ENCODE results near the gene CHD5. TPM values are rescaled to one million over a fixed set of nuclear protein-coding genes. Genes with fewer than 3 reads are reported as not detected.

The CHD5 gene
- total RNA-seq, 6 experiments from 2014 or later: not detected

DNA sequence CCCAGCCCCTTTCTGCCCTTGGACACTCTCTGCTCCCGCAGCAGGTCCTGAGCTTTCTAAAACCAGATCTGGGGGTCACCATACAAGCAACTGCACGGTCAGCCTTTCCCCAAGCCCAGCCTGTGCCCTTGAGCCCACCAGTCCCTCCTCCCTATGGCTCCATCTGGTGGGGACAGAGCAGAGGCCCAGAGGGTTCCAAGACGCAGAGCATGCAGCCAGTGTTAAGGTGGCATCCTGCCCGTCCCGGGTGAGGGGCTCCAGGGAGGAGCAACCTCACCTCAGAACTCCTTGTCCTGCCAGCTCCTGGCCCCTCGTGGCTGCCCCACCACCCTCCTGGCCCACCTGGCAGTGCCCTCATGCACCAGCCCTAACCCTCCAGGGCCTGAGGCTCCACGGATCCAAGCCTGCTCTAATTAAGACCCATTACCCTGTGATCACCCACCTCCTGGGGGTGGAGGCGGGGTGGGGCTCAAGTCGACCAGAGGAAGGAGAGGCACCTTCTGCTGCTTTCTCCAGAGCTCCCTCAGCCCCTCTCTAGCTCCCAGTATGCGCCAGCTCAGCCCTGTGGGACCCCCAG lies 8.5 kb downstream of the CHD5 start:
- no peaks in the 10 kb centered on the region for H3K9me3 ChIP-seq
- ATAC-seq (peak in 1 of 4 donors; percentile 16), DNase-seq (no peak)
- intact Hi-C loops (cut with DNase I): no loop called here
- no peak overlapping the region for H3K4me3 ChIP-seq
- no peak overlapping the region for H3K27ac ChIP-seq
- WGBS (ENCODE audit: insufficient coverage, low coverage, low lambda C conversion rate, missing lambda C conversion rate): 29% methylated on average over 6 of the region's 10 CpGs
- no peaks in the 10 kb centered on the region for H3K36me3 ChIP-seq
- H3K27me3 ChIP-seq: no peaks in the 10 kb centered on the region
- TF ChIP-seq POLR2A (IDR thresholded peaks at IDR 0.05) (no peak), CTCF (IDR thresholded peaks at IDR 0.05) (no peak)
- H3K4me1 ChIP-seq: no peaks in the 10 kb centered on the region

DNA sequence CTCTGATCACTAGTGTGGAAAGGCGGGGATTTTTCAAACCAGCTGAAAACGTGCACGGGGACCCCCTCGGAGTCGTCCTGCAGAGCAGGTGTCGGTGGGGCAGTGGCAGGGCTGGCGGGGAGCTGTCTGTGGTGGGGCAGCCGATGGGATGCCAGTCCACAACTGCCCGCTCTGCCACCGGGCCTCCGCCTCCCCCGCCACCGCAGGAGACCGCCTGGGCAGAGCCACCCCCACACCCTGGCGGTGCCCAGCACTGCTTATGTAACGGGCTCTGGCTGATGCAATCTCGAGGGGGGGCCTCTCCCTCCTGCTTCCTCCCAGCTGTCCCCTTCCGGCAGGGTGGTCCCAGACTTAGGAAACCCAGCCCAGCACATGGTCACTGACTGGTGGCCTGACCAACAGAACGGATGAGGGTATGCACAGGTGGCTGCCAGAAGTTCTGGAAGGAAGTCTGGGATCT lies 9.3 kb downstream of the CHD5 start:
- Histone ChIP-seq H3K27ac (no peak overlapping the region), H3K4me3 (no peak overlapping the region), H3K27me3 (no peaks in the 10 kb centered on the region), H3K9me3 (no peaks in the 10 kb centered on the region), H3K4me1 (no peaks in the 10 kb centered on the region), H3K36me3 (no peaks in the 10 kb centered on the region)
- no peak for DNase-seq
- WGBS (ENCODE audit: insufficient coverage, low coverage, low lambda C conversion rate, missing lambda C conversion rate): 14% methylated on average over 1 of the region's 19 CpGs
- intact Hi-C loops (cut with DNase I): no loop called here
- TF ChIP-seq POLR2A (IDR thresholded peaks at IDR 0.05) (no peak), CTCF (IDR thresholded peaks at IDR 0.05) (no peak)
- no peak for ATAC-seq

DNA sequence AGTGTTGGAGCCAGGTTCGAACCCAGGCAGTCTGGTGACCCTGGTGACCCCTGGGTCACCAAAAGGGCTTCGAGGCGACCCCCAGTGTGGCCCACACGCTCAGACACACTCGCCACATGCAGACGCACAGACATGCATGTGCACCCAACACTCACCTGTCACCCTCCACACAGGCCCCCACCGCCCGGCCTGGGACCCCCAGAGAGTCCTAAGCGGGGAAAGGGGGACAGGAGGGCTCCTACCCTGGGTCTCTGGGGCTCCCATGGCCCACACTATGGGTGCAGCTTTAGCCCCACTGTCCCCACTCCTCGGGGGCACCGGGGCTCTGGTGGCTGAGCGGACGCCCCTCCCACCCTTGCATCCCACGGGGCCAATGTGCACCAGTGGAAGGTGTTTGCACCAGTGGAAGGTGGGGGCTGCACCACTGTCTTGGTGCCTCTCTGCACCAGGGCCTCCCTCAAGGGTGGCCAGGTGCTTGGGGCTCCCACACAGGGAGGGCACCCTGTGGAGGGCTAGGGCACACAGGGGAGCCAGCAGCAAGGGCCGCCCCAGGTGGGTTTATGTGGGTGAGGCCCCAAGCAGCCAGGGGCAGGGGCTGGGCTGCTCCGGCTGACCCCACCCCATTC lies 9.9 kb downstream of the CHD5 start:
- 20% methylated on average over 1 of the region's 16 CpGs for WGBS (ENCODE audit: insufficient coverage, low coverage, low lambda C conversion rate, missing lambda C conversion rate)
- intact Hi-C loops (cut with DNase I): no loop called here
- no peaks in the 10 kb centered on the region for H3K27me3 ChIP-seq

GRCh38 chr1:6168947-6169586 lies 11.1 kb downstream of the CHD5 start:
- Histone ChIP-seq H3K4me1 (no peaks in the 10 kb centered on the region), H3K27ac (no peak overlapping the region), H3K9me3 (no peaks in the 10 kb centered on the region), H3K4me3 (no peak overlapping the region), H3K36me3 (no peaks in the 10 kb centered on the region), H3K27me3 (no peaks in the 10 kb centered on the region)
- WGBS (ENCODE audit: insufficient coverage, low coverage, low lambda C conversion rate, missing lambda C conversion rate): 52% methylated on average over 8 of the region's 18 CpGs
- intact Hi-C loops (cut with DNase I): no loop called here
- DNase-seq: no peak
- no peak for ATAC-seq
- TF ChIP-seq POLR2A (IDR thresholded peaks at IDR 0.05) (no peak), CTCF (IDR thresholded peaks at IDR 0.05) (no peak)

More for the DNA sequence above, 9.9 kb downstream of the CHD5 start:
- Histone ChIP-seq H3K4me3 (no peak overlapping the region), H3K4me1 (no peaks in the 10 kb centered on the region), H3K36me3 (no peaks in the 10 kb centered on the region), H3K27ac (no peak overlapping the region), H3K9me3 (no peaks in the 10 kb centered on the region)
- TF ChIP-seq CTCF (IDR thresholded peaks at IDR 0.05): no peak
- no peak for TF ChIP-seq POLR2A (IDR thresholded peaks at IDR 0.05)
- ATAC-seq (no peak), DNase-seq (no peak)
